Measurements from ENCODE around the gene MACROD2. TPM values are rescaled to one million over a fixed set of nuclear protein-coding genes. Genes with fewer than 3 reads are reported as not detected.

The MACROD2 gene
- total and polyA plus RNA-seq, 9 donors, result 3.7 to 25.5 (median 7.8) TPM

GRCh38 chr20:14877301-14878028, 882.1 kb downstream of the MACROD2 start:
- 73 to 81% (median 73%) methylated on average over 3 of the region's 3 CpGs for WGBS, 3 donors
- Histone ChIP-seq H3K4me3 (no peak overlapping the region), H3K36me3 (no peaks in the 10 kb centered on the region), H3K9me3 (no peaks in the 10 kb centered on the region), H3K4me1 (ENCODE audit: insufficient read depth) (no peaks in the 10 kb centered on the region), H3K27ac (no peak overlapping the region), H3K27me3 (no peaks in the 10 kb centered on the region)
- DNase-seq, result no peak
- intact Hi-C loops (cut with DNase I), result no loop called here
- no peak for TF ChIP-seq CTCF (IDR thresholded peaks at IDR 0.05)
- TF ChIP-seq POLR2A (IDR thresholded peaks at IDR 0.05), result no peak
- TF ChIP-seq EP300 (IDR thresholded peaks at IDR 0.05), result no peak

GRCh38 chr20:14878676-14879019, 883.3 kb downstream of the MACROD2 start:
- TF ChIP-seq EP300 (IDR thresholded peaks at IDR 0.05), result no peak
- no peak for TF ChIP-seq POLR2A (IDR thresholded peaks at IDR 0.05)
- no peak for TF ChIP-seq CTCF (IDR thresholded peaks at IDR 0.05)
- H3K27me3 ChIP-seq, result no peaks in the 10 kb centered on the region
- H3K4me3 ChIP-seq, result no peak overlapping the region
- no peak for DNase-seq
- intact Hi-C loops (cut with DNase I), result no loop called here
- no peaks in the 10 kb centered on the region for H3K9me3 ChIP-seq
- H3K36me3 ChIP-seq, result no peaks in the 10 kb centered on the region
- H3K4me1 ChIP-seq (ENCODE audit: insufficient read depth), result no peaks in the 10 kb centered on the region
- 91 to 98% (median 95%) methylated on average over 1 of the region's 1 CpG for WGBS, 3 donors
- H3K27ac ChIP-seq, result no peak overlapping the region

- H3K27ac ChIP-seq, result no peak overlapping the region
- no peaks in the 10 kb centered on the region for H3K27me3 ChIP-seq
- intact Hi-C loops (cut with DNase I), result no loop called here
- H3K36me3 ChIP-seq, result no peaks in the 10 kb centered on the region
- no peaks in the 10 kb centered on the region for H3K4me1 ChIP-seq (ENCODE audit: insufficient read depth)
- H3K9me3 ChIP-seq, result no peaks in the 10 kb centered on the region
- WGBS, 3 donors, result 77 to 83% (median 80%) methylated on average over 2 of the region's 2 CpGs
- no peak overlapping the region for H3K4me3 ChIP-seq
- TF ChIP-seq CTCF (IDR thresholded peaks at IDR 0.05), result no peak
- no peak for TF ChIP-seq EP300 (IDR thresholded peaks at IDR 0.05)
- no peak for TF ChIP-seq POLR2A (IDR thresholded peaks at IDR 0.05)
- DNase-seq, result no peak
Measured at GRCh38 chr20:14879020-14879697, 883.8 kb downstream of the MACROD2 start.

- 84 to 92% (median 89%) methylated on average over 5 of the region's 5 CpGs for WGBS, 3 donors
- intact Hi-C loops (cut with DNase I), result no loop called here
Measured at GRCh38 chr20:14879839-14880238, 884.5 kb downstream of the MACROD2 start.

More at GRCh38 chr20:14879839-14880238, 884.5 kb downstream of the MACROD2 start:
- Histone ChIP-seq H3K9me3 (no peaks in the 10 kb centered on the region), H3K4me1 (ENCODE audit: insufficient read depth) (no peaks in the 10 kb centered on the region), H3K27me3 (no peaks in the 10 kb centered on the region), H3K4me3 (no peak overlapping the region), H3K36me3 (no peaks in the 10 kb centered on the region), H3K27ac (no peak overlapping the region)
- DNase-seq, result no peak
- no peak for TF ChIP-seq POLR2A (IDR thresholded peaks at IDR 0.05)
- TF ChIP-seq CTCF (IDR thresholded peaks at IDR 0.05), result no peak
- TF ChIP-seq EP300 (IDR thresholded peaks at IDR 0.05), result no peak

Data from ovary (tissue), 9 donors.